Mucosa of descending colon (tissue), 3 donors: ENCODE data around the gene CFAP61. TPM values are rescaled to one million over a fixed set of nuclear protein-coding genes. Genes with fewer than 3 reads are reported as not detected.

ENCODE experiments used
- ATAC-seq: fragments of 200-7000 bp; cut with Tn5 transposase; one replicate; pipeline ENCODE4 v1.9.1; 2020; ENCODE audit warnings: mild to moderate bottlenecking, moderate library complexity
- DNase-seq, 3 donors: peaks; one replicate each; pipeline ENCODE4 v3.0.0-alpha.2; 2020
- H3K36me3 ChIP-seq: fragments of 200-600 bp; one replicate; pipeline ENCODE4 v1.8.0; 2021; ENCODE audit warnings: low read depth, mild to moderate bottlenecking
- H3K4me1 ChIP-seq: fragments of 200-600 bp; one replicate; pipeline ENCODE4 v1.8.0; 2021; ENCODE audit warnings: low read depth, mild to moderate bottlenecking
- H3K4me3 ChIP-seq: fragments of 200-600 bp; one replicate; pipeline ENCODE4 v1.8.0; 2021; ENCODE audit warnings: mild to moderate bottlenecking
- H3K9me3 ChIP-seq: fragments of 200-600 bp; one replicate; pipeline ENCODE4 v1.8.0; 2021; ENCODE audit warnings: mild to moderate bottlenecking
- intact Hi-C, 2 donors: fragments of 100-400 bp; cut with DNase I in 1 of 2; cut with micrococcal nuclease in 1 of 2; formaldehyde crosslinking; loops; one replicate each; pipeline versions ENCODE4 v1.11.0 to v1.11.1; 2022; cut with DNase I, micrococcal nuclease
- total RNA-seq, 3 donors: library from RNA; stranded (reverse); fragmentation: NEBNext Ultra II Directional in 2 of 3; extraction: Animal tissue kit (Norgen Biotek cat#: 25700) in 2 of 3; gene quantifications; one replicate each; pipeline versions ENCODE4 v1.2.1 to v1.2.4, GENCODE V29; 2021 to 2023
- TF ChIP-seq, protein P1 (sequence below): fragments of 200-600 bp; IDR thresholded peaks from one replicate; pipeline ENCODE4 v1.8.0; 2022; ENCODE audit warnings: antibody characterized with exemption, mild to moderate bottlenecking
- donor health status: DM: no; HTN: no; CAD: no; lungs with moderate emphysema.
- donor health status: DM: no; HTN: no; CAD: no.
- donor health status: DM: no; HTN: yes; CAD: no.

Gene CFAP61
- total RNA-seq, 3 donors from 2014 or later = 0.35 to 0.79 TPM; not detected in 1

DNA sequence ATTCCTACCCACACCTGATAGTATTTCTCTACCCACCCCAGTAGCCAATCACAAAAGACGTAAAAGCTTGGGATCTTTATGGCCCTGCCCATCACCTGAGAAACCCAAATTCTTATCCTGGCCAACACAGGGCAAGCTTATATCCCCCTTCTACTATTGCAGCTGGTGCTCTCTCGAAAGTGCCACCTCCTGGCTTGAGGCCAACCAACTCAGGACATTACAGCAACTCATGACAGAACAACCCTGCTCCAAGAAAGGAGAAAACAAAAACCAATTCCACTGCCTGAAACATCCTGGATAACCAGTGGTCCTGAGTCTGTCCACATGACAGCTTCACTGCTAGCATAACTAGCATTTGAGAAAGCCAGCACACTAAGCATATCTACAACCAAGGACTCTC lies 97.9 kb downstream of the CFAP61 start:
- no peaks in the 10 kb centered on the region for H3K36me3 ChIP-seq
- H3K9me3 ChIP-seq = no peaks in the 10 kb centered on the region
- TF ChIP-seq, protein P1, sequence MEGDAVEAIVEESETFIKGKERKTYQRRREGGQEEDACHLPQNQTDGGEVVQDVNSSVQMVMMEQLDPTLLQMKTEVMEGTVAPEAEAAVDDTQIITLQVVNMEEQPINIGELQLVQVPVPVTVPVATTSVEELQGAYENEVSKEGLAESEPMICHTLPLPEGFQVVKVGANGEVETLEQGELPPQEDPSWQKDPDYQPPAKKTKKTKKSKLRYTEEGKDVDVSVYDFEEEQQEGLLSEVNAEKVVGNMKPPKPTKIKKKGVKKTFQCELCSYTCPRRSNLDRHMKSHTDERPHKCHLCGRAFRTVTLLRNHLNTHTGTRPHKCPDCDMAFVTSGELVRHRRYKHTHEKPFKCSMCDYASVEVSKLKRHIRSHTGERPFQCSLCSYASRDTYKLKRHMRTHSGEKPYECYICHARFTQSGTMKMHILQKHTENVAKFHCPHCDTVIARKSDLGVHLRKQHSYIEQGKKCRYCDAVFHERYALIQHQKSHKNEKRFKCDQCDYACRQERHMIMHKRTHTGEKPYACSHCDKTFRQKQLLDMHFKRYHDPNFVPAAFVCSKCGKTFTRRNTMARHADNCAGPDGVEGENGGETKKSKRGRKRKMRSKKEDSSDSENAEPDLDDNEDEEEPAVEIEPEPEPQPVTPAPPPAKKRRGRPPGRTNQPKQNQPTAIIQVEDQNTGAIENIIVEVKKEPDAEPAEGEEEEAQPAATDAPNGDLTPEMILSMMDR = no peak
- DNase-seq (no peak), ATAC-seq (no peak)
- intact Hi-C loops = no loop called here
- H3K4me3 ChIP-seq = no peak overlapping the region
- no peaks in the 10 kb centered on the region for H3K4me1 ChIP-seq

DNA sequence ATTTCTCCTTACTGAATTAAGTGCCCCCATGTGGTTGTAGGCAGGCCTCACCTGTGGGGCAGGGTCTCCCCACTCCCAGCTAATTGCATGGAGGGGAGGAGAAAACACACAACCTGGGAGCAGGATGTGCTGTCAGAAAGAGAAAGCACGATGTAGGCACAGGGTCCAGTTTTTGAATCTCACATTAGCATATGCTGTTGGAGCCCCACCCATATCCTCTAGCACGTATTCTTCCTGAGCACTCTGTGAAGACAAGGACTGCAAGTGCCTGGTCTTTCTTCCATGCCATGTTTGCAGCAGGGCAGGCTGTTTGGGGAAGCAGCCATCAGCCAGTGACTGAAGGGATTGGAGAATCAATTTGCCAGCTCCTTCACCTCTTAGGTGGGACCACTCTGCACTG lies 108.2 kb downstream of the CFAP61 start:
- Histone ChIP-seq H3K4me3 (no peak overlapping the region), H3K9me3 (no peaks in the 10 kb centered on the region), H3K4me1 (no peaks in the 10 kb centered on the region), H3K36me3 (no peaks in the 10 kb centered on the region)
- TF ChIP-seq, protein P1 = no peak
- intact Hi-C loops = no loop called here
- DNase-seq = no peak
- no peak for ATAC-seq

DNA sequence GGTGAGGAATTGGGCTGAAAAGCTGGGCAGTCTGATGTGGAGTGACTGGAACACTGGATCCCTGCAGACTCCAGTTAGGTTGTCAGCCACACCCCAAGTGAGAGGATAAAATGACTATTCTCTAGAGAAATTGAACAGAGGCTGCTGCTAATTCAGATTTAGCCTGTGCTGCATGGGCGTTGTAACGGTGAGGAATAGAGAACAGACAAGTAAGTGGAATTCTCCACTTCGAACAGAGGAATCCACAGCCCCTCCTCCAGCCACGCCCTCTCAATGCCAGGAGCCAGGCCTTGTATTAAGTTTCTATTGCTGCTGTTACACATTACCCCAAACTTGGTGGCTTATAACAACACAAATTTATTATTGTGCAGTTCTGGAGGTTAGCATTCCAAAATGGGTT lies 109.3 kb downstream of the CFAP61 start:
- Histone ChIP-seq H3K36me3 (no peaks in the 10 kb centered on the region), H3K4me1 (no peaks in the 10 kb centered on the region), H3K4me3 (no peak overlapping the region), H3K9me3 (no peaks in the 10 kb centered on the region)
- no peak for ATAC-seq
- DNase-seq = no peak
- intact Hi-C loops = no loop called here
- TF ChIP-seq, protein P1 = no peak

DNA sequence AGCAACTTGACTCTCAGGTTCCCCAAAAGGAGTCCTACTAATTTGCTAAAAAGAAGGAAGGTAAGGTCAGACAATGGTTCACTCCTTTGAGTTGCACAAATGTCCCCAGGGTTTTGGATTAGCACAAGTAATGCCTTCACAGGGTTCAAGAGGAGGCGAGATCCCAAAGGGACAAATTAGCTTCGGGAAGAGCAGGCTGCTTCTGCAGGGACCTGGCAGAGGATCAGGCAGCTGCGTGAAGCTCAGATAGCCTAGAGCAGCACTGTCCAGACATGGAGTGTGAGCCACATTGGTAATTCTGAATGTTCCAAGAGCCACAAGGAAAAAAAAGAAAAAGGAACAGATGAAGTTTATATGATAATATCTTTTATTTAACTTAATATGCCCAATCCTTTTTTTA lies 115.4 kb downstream of the CFAP61 start:
- intact Hi-C loops = no loop called here

DNA sequence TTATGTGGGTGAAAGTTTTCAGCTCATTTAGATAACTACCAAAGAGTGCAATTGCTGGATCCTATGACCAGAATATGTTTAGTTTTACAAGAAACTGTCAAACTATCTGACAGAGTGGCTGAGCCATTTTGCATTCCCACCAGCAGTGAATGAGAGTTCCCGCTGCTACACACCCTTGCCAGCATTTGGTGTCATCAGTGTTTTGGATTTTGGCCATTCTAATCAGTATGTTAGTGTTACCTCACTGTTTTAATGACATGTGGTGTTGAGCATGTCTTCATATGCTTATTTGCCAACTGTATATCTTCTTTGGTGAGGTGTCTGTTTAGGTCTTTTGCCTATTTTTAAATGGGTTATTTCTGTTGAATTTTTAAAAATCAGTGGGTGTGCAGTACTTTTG lies 120.9 kb downstream of the CFAP61 start:
- TF ChIP-seq, protein P1 = no peak
- intact Hi-C loops = no loop called here
- H3K4me3 ChIP-seq = no peak overlapping the region
- no peaks in the 10 kb centered on the region for H3K4me1 ChIP-seq
- no peaks in the 10 kb centered on the region for H3K36me3 ChIP-seq
- DNase-seq (no peak), ATAC-seq (no peak)
- H3K9me3 ChIP-seq = no peaks in the 10 kb centered on the region

More for the DNA sequence above, 115.4 kb downstream of the CFAP61 start:
- no peak for DNase-seq
- Histone ChIP-seq H3K4me1 (no peaks in the 10 kb centered on the region), H3K9me3 (no peaks in the 10 kb centered on the region), H3K36me3 (no peaks in the 10 kb centered on the region), H3K4me3 (no peak overlapping the region)
- ATAC-seq = no peak
- TF ChIP-seq, protein P1 = no peak
